Rectal smooth muscle tissue (tissue), 1 donor: ENCODE measurements around the gene DYNC2LI1.
"Not testable (repeated sequence)": the region's sequence is repeated elsewhere in the genome, so short reads cannot be mapped to it uniquely, and the experiment has no call there.

ENCODE experiments used
- H3K27ac ChIP-seq: one replicate; pipeline ENCODE4 v1.7.0; 2013; ENCODE audit warnings: low read depth, low read length, inconsistent platforms
- H3K27me3 ChIP-seq: one replicate; pipeline ENCODE4 v1.7.0; 2013; ENCODE audit warnings: low read length; ENCODE audit not compliant: control insufficient read depth, insufficient read depth
- H3K36me3 ChIP-seq: one replicate; pipeline ENCODE4 v1.7.0; 2013; ENCODE audit warnings: low read length; ENCODE audit not compliant: control insufficient read depth, insufficient read depth
- H3K4me1 ChIP-seq: one replicate; pipeline ENCODE4 v1.7.0; 2013; ENCODE audit warnings: low read length; ENCODE audit not compliant: control insufficient read depth, insufficient read depth
- H3K4me3 ChIP-seq: one replicate; pipeline ENCODE4 v1.7.0; 2013; ENCODE audit warnings: low read length
- H3K9ac ChIP-seq: one replicate; pipeline ENCODE4 v1.7.0; 2013; ENCODE audit warnings: low read length

DYNC2LI1 gene

DNA sequence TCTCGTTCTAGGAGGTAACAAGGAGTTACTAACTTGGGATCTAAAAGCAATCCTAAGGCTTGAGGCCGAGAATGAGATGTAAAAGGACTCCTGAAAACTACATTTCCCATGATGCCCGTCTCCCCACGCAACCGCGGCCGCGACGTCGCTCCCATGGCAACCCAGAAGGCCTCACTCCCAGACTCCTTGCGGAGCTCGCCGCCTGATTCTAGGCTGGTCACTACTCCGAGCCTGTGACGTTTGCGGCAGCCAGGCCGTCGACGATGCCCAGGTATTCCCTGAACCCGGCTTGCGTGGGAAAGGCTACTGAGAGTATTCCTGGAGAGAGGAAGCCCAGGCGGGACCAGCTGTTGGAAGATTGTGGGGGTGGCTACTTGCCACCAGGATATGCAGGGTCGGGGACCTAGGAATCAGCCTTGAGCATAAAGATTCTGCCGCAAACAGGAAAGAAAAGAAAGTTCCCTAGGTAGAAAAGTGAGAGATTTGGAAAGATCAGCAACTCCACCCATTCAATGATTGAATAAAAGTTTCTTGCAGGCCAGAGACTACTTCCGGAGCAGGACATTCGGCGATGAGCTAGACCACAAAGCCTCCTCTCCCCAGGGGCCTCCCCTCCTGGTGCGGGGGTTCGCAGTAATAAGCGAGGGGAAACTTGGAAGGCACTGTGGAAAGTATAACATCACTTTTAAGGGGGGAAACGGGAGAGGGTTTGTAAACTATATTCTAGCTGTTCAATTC, at the start of gene DYNC2LI1:
DYNC2LI1 (plus strand) TSS at position 164 of the 738 bp plus-strand sequence; CDS start at position 264, 100 bp downstream.
- Histone ChIP-seq H3K4me3 (peak within 1 kb of the TSS; percentile 90), H3K27ac (peak within 1 kb of the TSS; percentile 88), H3K9ac (peak within 1 kb of the TSS; percentile 51), H3K4me1 (peaks cover 3% of the 10 kb centered on the region), H3K27me3 (no peaks in the 10 kb centered on the region), H3K36me3 (no peaks in the 10 kb centered on the region)

- no peaks in the 10 kb centered on the region for H3K4me1 ChIP-seq
- H3K36me3 ChIP-seq: no peaks in the 10 kb centered on the region
- H3K9ac ChIP-seq: no peak overlapping the region
- no peak overlapping the region for H3K27ac ChIP-seq
- no peaks in the 10 kb centered on the region for H3K27me3 ChIP-seq
- no peak overlapping the region for H3K4me3 ChIP-seq
These were observed 48.9 kb upstream of the DYNC2LI1 start for GRCh38 chr2:43724728-43725526.

- Histone ChIP-seq H3K4me1 (no peaks in the 10 kb centered on the region), H3K9ac (no peak overlapping the region), H3K27me3 (no peaks in the 10 kb centered on the region), H3K27ac (no peak overlapping the region), H3K4me3 (no peak overlapping the region), H3K36me3 (no peaks in the 10 kb centered on the region)
These were observed 48.1 kb upstream of the DYNC2LI1 start for GRCh38 chr2:43725711-43726246.

- not testable (repeated sequence) for H3K36me3 ChIP-seq, H3K27me3 ChIP-seq, H3K4me1 ChIP-seq, H3K9ac ChIP-seq, H3K4me3 ChIP-seq, H3K27ac ChIP-seq
These were observed 46.7 kb upstream of the DYNC2LI1 start for GRCh38 chr2:43726961-43727633.

GRCh38 chr2:43727634-43728014, 46.2 kb upstream of the DYNC2LI1 start:
- Histone ChIP-seq H3K4me1 (no peaks in the 10 kb centered on the region), H3K36me3 (no peaks in the 10 kb centered on the region), H3K27ac (no peak overlapping the region), H3K27me3 (no peaks in the 10 kb centered on the region), H3K9ac (no peak overlapping the region), H3K4me3 (no peak overlapping the region)

DNA sequence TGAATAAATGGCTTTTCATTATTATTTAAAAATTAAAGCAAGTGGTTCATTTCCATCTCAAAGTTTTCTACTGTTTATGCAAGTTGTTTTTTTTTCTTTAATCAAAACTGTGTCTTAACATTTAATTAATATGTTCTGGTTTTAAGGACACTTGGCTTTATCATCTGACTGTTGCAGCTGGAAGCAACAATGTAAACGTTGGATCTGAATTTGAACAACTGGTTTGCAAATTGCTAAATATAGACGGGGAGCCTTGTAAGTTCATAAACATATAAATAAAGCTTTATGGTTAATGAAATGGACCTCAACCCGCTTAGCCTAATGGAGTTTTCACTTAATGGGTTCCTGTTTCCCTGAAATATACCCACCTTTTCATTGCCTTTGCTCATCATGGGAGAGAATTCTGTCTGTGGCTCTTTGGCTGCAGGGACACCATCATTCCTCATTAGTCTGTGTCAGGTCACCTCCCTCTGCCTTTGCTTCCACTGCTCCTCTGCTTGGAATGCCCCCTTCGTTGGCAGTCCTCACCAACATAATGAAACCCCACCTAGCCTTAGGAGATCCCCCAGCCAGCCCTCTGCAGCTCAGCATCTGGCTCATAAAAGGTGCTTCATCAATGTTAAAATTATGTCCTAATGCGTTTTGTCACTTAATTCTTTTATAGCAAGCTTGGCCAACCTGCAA, 44.2 kb upstream of the DYNC2LI1 start:
- H3K36me3 ChIP-seq: no peaks in the 10 kb centered on the region
- H3K27ac ChIP-seq: no peak overlapping the region
- no peak overlapping the region for H3K4me3 ChIP-seq
- H3K9ac ChIP-seq: no peak overlapping the region
- H3K4me1 ChIP-seq: no peaks in the 10 kb centered on the region
- no peaks in the 10 kb centered on the region for H3K27me3 ChIP-seq

GRCh38 chr2:43731211-43731610, 42.6 kb upstream of the DYNC2LI1 start:
- Histone ChIP-seq H3K9ac (no peak overlapping the region), H3K4me1 (no peaks in the 10 kb centered on the region), H3K36me3 (no peaks in the 10 kb centered on the region), H3K27me3 (no peaks in the 10 kb centered on the region), H3K4me3 (no peak overlapping the region), H3K27ac (no peak overlapping the region)

DNA sequence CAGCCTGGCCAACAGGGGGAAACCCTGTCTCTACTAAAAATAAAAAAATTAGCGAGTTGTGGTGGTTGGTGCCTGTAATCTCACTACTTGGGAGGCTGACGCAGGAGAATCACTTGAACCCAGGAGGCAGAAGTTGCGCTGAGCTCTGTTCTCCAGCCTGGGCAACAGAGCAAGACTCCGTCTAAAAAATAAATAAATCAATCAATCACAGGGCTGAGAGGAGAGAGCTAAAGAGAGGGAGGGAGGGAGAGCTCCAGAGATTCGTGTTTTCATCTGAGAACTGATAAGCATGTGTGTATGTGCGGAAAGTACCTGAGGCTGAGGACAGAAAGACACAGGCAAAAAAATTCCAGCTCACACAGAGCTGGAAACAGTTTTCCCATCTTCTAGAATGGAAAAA, 37.2 kb upstream of the DYNC2LI1 start:
- peaks cover 3% of the 10 kb centered on the region for H3K4me1 ChIP-seq
- H3K27ac ChIP-seq: no peak overlapping the region
- no peaks in the 10 kb centered on the region for H3K27me3 ChIP-seq
- H3K36me3 ChIP-seq: no peaks in the 10 kb centered on the region
- no peak overlapping the region for H3K4me3 ChIP-seq
- no peak overlapping the region for H3K9ac ChIP-seq

DNA sequence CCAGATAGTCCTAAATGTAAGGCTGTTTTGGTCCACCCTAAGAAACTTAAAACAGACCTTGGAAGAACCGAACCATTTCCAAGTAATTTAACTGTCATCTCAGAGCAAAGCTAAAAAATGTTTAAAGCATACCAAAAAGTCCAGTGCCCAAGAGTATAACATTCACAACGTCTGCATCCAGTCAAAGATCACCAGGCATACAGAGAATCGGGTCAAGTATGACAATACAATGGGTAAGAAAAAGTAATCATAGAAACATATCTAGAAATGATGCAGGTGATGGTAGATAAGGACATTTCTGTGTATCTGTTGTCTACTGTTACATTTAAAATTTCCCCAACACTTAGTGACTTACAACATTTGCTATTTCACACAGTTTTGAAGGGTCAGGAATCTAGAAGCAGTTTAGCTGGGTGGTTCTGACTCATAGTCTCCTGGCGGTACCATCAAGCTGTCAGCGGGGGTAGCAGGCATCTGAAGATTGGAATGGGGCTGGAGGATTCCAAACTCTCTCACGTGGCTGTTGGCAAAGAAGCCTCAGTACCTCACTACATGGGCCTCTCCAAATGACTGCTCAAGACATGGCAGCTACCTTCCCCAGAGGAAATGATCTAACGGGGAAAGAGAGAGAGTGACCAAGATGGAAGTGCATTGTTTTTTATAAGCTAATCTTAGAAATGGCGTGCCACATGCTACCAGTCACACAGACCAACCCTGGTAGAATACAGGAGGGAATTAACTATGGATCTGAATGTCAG, 36.6 kb upstream of the DYNC2LI1 start:
- H3K27ac ChIP-seq: no peak overlapping the region
- no peaks in the 10 kb centered on the region for H3K36me3 ChIP-seq
- no peak overlapping the region for H3K4me3 ChIP-seq
- H3K9ac ChIP-seq: no peak overlapping the region
- H3K4me1 ChIP-seq: peaks cover 3% of the 10 kb centered on the region
- no peaks in the 10 kb centered on the region for H3K27me3 ChIP-seq

- H3K36me3 ChIP-seq: no peaks in the 10 kb centered on the region
- H3K27me3 ChIP-seq: no peaks in the 10 kb centered on the region
- no peak overlapping the region for H3K9ac ChIP-seq
- no peak overlapping the region for H3K4me3 ChIP-seq
- H3K27ac ChIP-seq: no peak overlapping the region
- H3K4me1 ChIP-seq: peaks cover 3% of the 10 kb centered on the region
These were observed 36.0 kb upstream of the DYNC2LI1 start for GRCh38 chr2:43737855-43738254.

GRCh38 chr2:43738257-43738656, 35.6 kb upstream of the DYNC2LI1 start:
- Histone ChIP-seq H3K4me1 (peaks cover 3% of the 10 kb centered on the region), H3K27me3 (no peaks in the 10 kb centered on the region), H3K27ac (no peak overlapping the region), H3K36me3 (no peaks in the 10 kb centered on the region), H3K9ac (no peak overlapping the region), H3K4me3 (no peak overlapping the region)
